Effector memory CD4-positive, alpha-beta T cell (primary cell): Measurements from ENCODE around the gene SLC24A4.

ENCODE experiments used
- DNase-seq, 3 donors: peaks; one replicate each; pipeline ENCODE4 v3.0.0-alpha.2; 2020
- H3K27ac ChIP-seq: 2 replicates; pipeline ENCODE4 v1.7.0; 2013; ENCODE audit warnings: mild to moderate bottlenecking, low read length, moderate library complexity; ENCODE audit not compliant: insufficient read depth, poor library complexity, severe bottlenecking
- H3K27me3 ChIP-seq: replicated peaks from 2 replicates; pipeline ENCODE4 v1.7.0; 2013; ENCODE audit warnings: mild to moderate bottlenecking, low read length; ENCODE audit not compliant: insufficient read depth, control insufficient read depth, poor library complexity, severe bottlenecking
- H3K36me3 ChIP-seq: 2 replicates; pipeline ENCODE4 v1.7.0; 2013; ENCODE audit warnings: mild to moderate bottlenecking, low read length, moderate library complexity; ENCODE audit not compliant: control insufficient read depth, insufficient read depth
- H3K4me1 ChIP-seq: 2 replicates; pipeline ENCODE4 v1.7.0; 2013; ENCODE audit warnings: low read length, mild to moderate bottlenecking; ENCODE audit not compliant: control insufficient read depth, insufficient read depth, poor library complexity, severe bottlenecking
- H3K4me3 ChIP-seq: 2 replicates; pipeline ENCODE4 v1.7.0; 2013; ENCODE audit warnings: low read length, low read depth, mild to moderate bottlenecking; ENCODE audit not compliant: insufficient read depth, poor library complexity, severe bottlenecking
- H3K9me3 ChIP-seq: 2 replicates; pipeline ENCODE4 v1.7.0; 2013; ENCODE audit warnings: mild to moderate bottlenecking, low read length, moderate library complexity; ENCODE audit not compliant: control insufficient read depth

SLC24A4 gene

DNA sequence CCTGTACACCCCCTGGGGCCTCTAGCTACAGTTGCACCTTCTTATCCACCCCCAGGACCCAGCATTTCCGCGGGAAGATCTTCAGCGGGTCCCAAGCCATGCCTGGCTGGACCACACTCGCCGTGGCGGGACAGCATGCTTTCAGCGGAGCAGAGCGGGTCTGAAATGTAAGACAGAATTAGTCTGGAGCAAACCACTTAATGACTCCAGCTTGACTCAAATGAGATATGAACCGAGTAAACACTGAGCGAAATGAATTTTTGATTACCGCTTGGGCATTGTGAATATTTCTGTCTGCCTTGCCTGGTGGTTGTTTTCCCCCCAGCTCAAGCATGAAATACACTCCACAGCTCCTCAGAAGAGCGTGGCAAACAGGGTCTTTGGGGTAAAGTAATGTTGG is 60.8 kb downstream of the SLC24A4 start:
- no peak overlapping the region for H3K27ac ChIP-seq
- DNase-seq, result no peak
- no peaks in the 10 kb centered on the region for H3K27me3 ChIP-seq
- no peaks in the 10 kb centered on the region for H3K36me3 ChIP-seq
- H3K4me1 ChIP-seq, result no peaks in the 10 kb centered on the region
- H3K9me3 ChIP-seq, result no peaks in the 10 kb centered on the region
- H3K4me3 ChIP-seq, result no peak overlapping the region

DNA sequence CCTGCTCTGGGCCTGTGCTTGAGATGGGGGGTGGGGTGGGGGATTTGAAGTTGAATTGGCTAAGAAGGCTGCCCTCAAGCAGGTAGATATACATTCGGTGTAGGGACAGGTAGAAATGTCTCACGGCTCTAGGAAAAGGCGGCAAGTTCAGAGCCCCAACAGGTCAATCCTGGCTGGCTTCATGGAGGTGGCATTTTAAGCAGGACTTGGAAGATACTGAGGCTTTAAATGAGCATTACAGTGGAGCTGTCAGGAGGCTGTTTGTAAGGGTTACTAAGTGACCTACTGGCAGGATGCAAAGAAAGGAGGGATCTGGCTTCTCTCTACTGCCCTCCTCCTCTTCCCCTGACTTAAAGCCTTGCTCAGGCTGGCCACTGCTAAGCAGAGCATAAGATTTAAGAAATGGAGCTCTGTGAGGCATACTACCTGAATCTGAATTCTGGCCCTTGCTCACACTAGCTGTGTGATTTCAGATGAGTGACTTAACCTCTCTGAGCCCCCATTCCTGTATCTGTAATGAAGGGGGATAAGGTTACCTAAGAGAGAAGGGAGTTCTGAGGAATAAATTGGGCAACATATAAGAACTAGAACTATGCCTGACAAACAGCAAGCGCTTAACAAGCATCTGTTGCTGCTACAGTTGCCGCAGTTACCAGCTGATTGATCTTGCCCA is 61.6 kb downstream of the SLC24A4 start:
- no peak for DNase-seq
- no peaks in the 10 kb centered on the region for H3K9me3 ChIP-seq
- H3K36me3 ChIP-seq, result no peaks in the 10 kb centered on the region
- no peaks in the 10 kb centered on the region for H3K27me3 ChIP-seq
- H3K4me3 ChIP-seq, result no peak overlapping the region
- no peak overlapping the region for H3K27ac ChIP-seq
- no peaks in the 10 kb centered on the region for H3K4me1 ChIP-seq

DNA sequence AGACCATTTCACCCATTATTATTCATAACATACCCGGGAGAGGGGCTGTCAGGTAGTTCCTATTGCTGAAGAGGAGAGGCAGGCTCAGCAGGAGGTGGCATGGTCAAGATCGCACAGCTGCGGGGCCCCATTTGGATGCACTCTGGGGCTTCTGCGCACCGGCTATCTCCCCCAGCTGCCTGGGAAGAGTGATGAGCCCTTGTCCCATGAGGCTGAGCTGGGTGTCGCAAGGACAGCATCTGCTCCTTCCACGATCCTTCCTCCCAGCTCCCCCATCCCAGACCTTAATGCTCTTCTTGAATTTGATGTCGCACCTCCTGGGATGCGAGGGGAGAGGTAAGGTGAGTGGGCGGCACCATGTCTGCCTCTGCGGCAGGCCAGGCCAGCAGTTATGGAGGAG is 62.6 kb downstream of the SLC24A4 start:
- Histone ChIP-seq H3K4me3 (no peak overlapping the region), H3K27me3 (no peaks in the 10 kb centered on the region), H3K9me3 (no peaks in the 10 kb centered on the region), H3K27ac (no peak overlapping the region), H3K36me3 (no peaks in the 10 kb centered on the region), H3K4me1 (no peaks in the 10 kb centered on the region)
- no peak for DNase-seq

DNA sequence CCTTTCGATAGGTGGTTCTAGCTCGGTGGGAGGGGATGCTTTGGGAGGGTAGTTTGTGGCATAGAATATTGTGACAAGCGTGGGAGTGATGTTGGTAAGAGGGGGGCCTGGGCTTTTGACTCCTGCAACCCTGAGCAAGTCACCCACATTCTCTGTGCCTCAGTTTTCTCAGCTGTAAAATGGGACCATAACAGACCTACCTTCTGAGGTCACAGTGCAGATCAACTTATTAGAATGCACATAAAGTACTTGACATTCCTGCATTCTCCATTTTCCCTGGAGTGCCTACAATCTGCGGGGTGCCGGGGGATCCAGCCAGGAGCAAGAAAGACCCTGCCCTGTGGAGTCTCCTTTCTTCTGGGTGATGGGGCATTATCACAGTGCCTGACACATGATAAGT is 63.2 kb downstream of the SLC24A4 start:
- no peaks in the 10 kb centered on the region for H3K9me3 ChIP-seq
- no peaks in the 10 kb centered on the region for H3K4me1 ChIP-seq
- H3K4me3 ChIP-seq, result no peak overlapping the region
- no peaks in the 10 kb centered on the region for H3K27me3 ChIP-seq
- no peak for DNase-seq
- H3K36me3 ChIP-seq, result no peaks in the 10 kb centered on the region
- H3K27ac ChIP-seq, result no peak overlapping the region

DNA sequence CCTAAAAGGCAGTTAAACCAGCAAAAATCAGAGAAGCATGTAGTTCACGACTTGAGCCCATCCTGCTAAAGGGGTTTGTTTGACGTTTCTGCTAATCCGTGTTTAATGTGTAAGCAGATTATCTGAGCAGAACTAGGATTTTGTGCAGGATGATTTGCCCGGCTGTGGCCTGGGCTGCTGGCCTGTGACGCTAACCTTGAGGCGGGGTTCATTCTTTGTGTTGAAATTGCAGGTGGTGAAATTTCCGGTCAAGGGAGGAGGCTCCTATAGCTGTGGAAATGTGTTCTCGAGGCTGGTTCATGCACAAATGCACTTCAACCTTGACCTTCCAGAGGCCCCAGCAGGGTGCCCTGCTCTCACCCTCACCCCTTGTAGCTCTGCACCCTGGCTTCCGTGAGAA is 63.7 kb downstream of the SLC24A4 start:
- Histone ChIP-seq H3K36me3 (no peaks in the 10 kb centered on the region), H3K27ac (no peak overlapping the region), H3K27me3 (no peaks in the 10 kb centered on the region), H3K4me1 (no peaks in the 10 kb centered on the region), H3K4me3 (no peak overlapping the region), H3K9me3 (no peaks in the 10 kb centered on the region)
- DNase-seq, result no peak

DNA sequence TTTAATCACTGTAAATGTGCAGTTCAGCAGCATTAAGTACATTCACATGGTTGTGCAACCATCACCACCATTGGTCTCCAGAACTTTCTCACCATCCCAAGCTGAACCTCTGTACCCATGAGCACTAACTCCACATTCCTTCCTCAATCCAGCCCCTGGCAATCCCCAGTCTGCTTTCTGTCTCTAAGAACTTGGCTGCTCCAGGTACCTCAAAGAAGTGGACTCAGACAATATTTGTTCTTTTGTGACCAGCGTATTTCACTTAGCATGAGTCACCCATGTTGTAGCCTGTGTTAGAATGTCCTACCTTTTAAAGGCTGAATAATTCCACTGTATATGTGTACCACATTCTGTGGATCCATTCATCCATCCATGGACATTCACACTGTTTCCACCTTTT is 64.6 kb downstream of the SLC24A4 start:
- Histone ChIP-seq H3K9me3 (no peaks in the 10 kb centered on the region), H3K4me3 (no peak overlapping the region), H3K4me1 (no peaks in the 10 kb centered on the region), H3K27me3 (no peaks in the 10 kb centered on the region), H3K36me3 (no peaks in the 10 kb centered on the region), H3K27ac (no peak overlapping the region)
- no peak for DNase-seq

DNA sequence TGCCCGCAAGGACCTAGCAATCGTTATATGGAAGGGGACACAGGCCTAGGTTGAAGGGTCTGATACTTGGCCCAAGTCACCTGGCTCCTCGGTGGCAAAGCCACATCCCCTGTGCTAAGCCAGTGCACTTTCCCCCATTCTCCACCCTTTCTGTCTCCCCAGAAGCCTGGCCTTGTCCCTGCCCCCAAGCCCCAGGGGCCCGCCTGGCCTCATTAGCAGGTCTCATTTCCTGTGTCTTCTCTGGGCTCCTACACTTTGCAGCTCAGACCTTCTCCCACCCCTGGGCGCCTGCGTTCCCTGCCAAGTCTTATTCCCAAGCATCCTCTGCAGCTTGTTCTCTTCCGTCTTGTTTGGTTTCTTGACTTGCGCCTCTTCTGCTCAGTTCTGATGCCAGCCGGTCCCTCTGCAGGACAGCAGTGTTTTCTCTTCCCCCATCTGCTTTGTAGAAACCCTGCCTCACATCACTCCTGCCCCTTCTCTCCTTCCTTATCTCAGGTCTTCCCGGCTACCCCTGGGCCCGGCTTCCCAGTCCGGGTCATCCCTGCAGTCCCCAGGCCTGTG is 66.7 kb downstream of the SLC24A4 start:
- H3K27ac ChIP-seq, result no peak overlapping the region
- H3K4me1 ChIP-seq, result no peaks in the 10 kb centered on the region
- no peak for DNase-seq
- no peaks in the 10 kb centered on the region for H3K9me3 ChIP-seq
- no peak overlapping the region for H3K4me3 ChIP-seq
- H3K27me3 ChIP-seq, result no peaks in the 10 kb centered on the region
- no peaks in the 10 kb centered on the region for H3K36me3 ChIP-seq

DNA sequence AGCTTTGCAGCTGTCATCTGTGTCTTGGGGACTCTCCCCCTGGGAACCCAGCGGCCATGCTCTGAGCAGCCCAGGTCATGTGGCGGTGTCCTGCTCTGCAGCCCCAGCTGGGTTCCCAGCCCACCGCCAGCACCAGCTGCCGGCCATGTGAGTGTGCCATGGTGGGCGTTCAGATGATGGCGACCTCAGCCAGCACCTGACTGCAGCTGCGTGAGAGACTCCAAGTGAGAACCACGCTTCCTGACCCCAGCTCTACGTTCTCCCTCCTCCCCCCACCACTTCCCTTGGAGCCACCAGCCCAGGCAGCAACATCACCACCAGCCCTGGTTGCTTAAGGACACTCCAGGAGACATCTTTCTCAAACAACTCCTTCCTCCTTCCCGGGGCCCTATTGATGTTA is 68.8 kb downstream of the SLC24A4 start:
- Histone ChIP-seq H3K27me3 (no peaks in the 10 kb centered on the region), H3K27ac (no peak overlapping the region)
- no peak for DNase-seq

DNA sequence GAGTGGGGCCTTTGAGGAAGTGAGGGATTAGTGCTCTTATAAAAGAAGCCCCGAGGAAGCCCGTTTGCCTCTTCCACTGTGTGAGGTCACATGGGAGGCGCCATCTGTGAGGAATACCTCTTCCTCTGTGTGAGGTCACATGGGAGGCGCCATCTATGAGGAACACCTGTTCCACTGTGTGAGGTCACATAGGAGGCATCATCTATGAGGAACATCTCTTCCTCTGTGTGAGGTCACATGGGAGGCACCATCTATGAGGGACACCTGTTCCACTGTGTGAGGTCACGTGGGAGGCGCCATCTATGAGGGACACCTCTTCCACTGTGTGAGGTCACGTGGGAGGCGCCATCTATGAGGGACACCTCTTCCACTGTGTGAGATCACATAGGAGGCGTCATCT is 69.7 kb downstream of the SLC24A4 start:
- DNase-seq, result no peak

More for the DNA sequence above, 68.8 kb downstream of the SLC24A4 start:
- Histone ChIP-seq H3K4me1 (no peaks in the 10 kb centered on the region), H3K36me3 (no peaks in the 10 kb centered on the region), H3K4me3 (no peak overlapping the region), H3K9me3 (no peaks in the 10 kb centered on the region)

DNA sequence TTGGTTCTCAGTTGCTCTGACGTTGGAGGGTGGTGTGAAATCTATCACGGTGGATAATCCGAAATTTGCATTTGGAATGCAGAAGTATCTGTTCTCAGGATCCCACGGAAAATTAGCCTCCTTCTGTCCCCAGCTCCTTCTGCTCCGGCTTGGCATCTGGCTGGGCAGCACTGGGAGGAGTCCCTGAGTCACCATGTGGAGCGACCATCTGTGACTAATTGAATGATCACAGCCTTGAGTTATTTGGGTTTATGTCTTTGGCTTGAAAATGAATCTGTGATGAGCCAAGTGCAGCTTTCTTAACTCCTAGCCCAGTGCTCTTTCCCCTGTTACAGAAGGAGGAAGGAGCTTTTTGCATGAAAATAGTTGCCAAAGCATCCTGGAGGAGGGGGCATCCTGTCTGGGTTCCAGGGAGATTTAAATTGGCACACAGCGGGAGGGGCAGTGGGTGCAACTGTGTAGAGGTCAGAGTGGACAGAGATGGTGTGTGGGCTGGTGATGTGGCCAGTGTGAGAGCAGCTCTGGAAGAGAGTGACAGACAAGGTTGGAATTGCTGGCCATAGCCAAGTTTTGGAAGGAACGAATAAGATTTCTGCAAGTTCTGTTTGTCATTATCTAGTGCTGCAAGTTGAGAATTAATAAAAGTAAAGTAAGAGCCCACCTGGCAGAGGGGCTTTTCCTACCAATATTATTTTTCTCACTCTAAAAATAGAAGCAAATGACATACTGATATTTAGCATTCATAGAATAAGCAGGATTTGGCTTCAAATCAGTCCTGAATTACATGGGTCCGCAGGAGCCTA is 74.4 kb downstream of the SLC24A4 start:
- Histone ChIP-seq H3K9me3 (no peaks in the 10 kb centered on the region), H3K4me1 (no peaks in the 10 kb centered on the region), H3K4me3 (no peak overlapping the region), H3K36me3 (no peaks in the 10 kb centered on the region), H3K27me3 (no peaks in the 10 kb centered on the region), H3K27ac (no peak overlapping the region)
- DNase-seq, result no peak

More for the DNA sequence above, 69.7 kb downstream of the SLC24A4 start:
- Histone ChIP-seq H3K36me3 (no peaks in the 10 kb centered on the region), H3K4me3 (no peak overlapping the region), H3K9me3 (no peaks in the 10 kb centered on the region), H3K27me3 (no peaks in the 10 kb centered on the region), H3K27ac (no peak overlapping the region), H3K4me1 (no peaks in the 10 kb centered on the region)
